Measurements from ENCODE around the gene ASIC1. TPM values are rescaled to one million over a fixed set of nuclear protein-coding genes. Genes with fewer than 3 reads are reported as not detected.
A peak's percentile ranks its signal among the peaks of the same experiment; 100 is the strongest.

The ASIC1 gene
- total and polyA plus RNA-seq, 7 donors: 1.3 to 6.9 (median 4.2) TPM; not detected in 1

GRCh38 chr12:50089730-50090129, 32.3 kb downstream of the ASIC1 start:
- no peaks in the 10 kb centered on the region for H3K9me3 ChIP-seq
- no peak overlapping the region for H3K27ac ChIP-seq
- no peaks in the 10 kb centered on the region for H3K27me3 ChIP-seq
- peaks cover 0 to 17% (median 8%) of the 10 kb centered on the region in 4 donors for H3K4me1 ChIP-seq
- H3K36me3 ChIP-seq: peaks cover 18 to 82% (median 73%) of the 10 kb centered on the region in 4 donors
- 97 to 98% methylated on average over 7 of the region's 7 CpGs for WGBS, 2 donors
- DNase-seq: no peak
- TF ChIP-seq EP300 (IDR thresholded peaks at IDR 0.05) (no peak), CTCF (IDR thresholded peaks at IDR 0.05) (no peak), POLR2A (IDR thresholded peaks at IDR 0.05) (no peak), POLR2AphosphoS5 (IDR thresholded peaks at IDR 0.05) (no peak)
- intact Hi-C loops (cut with DNase I): no loop called here
- no peak overlapping the region for H3K4me3 ChIP-seq

DNA sequence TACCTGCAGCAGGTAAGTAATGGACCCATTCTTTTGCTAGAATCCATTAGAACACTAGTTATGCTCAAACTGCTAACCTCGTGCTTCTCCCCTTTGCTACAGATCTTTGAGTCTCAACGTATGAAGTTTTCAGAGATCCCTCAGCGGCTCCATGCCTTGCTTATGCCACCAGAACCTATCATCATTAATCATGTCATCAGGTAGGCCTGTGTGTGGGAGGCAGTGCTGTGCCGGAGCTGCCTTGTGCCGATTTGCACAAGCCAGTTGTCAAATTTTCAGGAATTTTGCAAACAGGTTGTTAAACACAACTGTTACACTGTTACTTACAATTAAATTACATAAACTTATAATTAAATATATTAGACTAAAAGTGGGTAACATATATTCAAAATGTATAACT, 33.0 kb downstream of the ASIC1 start:
- no peak overlapping the region for H3K4me3 ChIP-seq
- H3K27ac ChIP-seq: no peak overlapping the region
- H3K36me3 ChIP-seq: peaks cover 18 to 89% (median 79%) of the 10 kb centered on the region in 4 donors
- no peaks in the 10 kb centered on the region for H3K27me3 ChIP-seq
- TF ChIP-seq EP300 (IDR thresholded peaks at IDR 0.05) (no peak), POLR2A (IDR thresholded peaks at IDR 0.05) (no peak)
- peaks cover 0 to 17% (median 8%) of the 10 kb centered on the region in 4 donors for H3K4me1 ChIP-seq
- no peak for DNase-seq
- H3K9me3 ChIP-seq: no peaks in the 10 kb centered on the region
- 95 to 96% methylated on average over 5 of the region's 5 CpGs for WGBS, 2 donors
- intact Hi-C loops (cut with DNase I): no loop called here

GRCh38 chr12:50097952-50098351, 40.6 kb downstream of the ASIC1 start:
- WGBS, 2 donors: 92 to 93% methylated on average over 6 of the region's 6 CpGs
- H3K36me3 ChIP-seq: peaks cover 21 to 76% (median 62%) of the 10 kb centered on the region in 4 donors
- no peaks in the 10 kb centered on the region for H3K27me3 ChIP-seq
- TF ChIP-seq EP300 (IDR thresholded peaks at IDR 0.05) (no peak), POLR2AphosphoS5 (IDR thresholded peaks at IDR 0.05) (no peak), POLR2A (IDR thresholded peaks at IDR 0.05) (no peak), CTCF (IDR thresholded peaks at IDR 0.05) (no peak)
- no peaks in the 10 kb centered on the region for H3K4me1 ChIP-seq
- H3K4me3 ChIP-seq: no peak overlapping the region
- H3K9me3 ChIP-seq: no peaks in the 10 kb centered on the region
- DNase-seq: no peak
- H3K27ac ChIP-seq: no peak overlapping the region
- intact Hi-C loops (cut with DNase I): no loop called here

- Histone ChIP-seq H3K27me3 (no peaks in the 10 kb centered on the region), H3K36me3 (peaks cover 21 to 61% (median 47%) of the 10 kb centered on the region in 4 donors), H3K4me1 (peaks cover 0 to 12% (median 10%) of the 10 kb centered on the region in 4 donors), H3K27ac (peak overlapping the region in 1 of 4 donors; percentile 4), H3K9me3 (no peaks in the 10 kb centered on the region), H3K4me3 (no peak overlapping the region)
- TF ChIP-seq POLR2A (IDR thresholded peaks at IDR 0.05) (no peak), EP300 (IDR thresholded peaks at IDR 0.05) (no peak), POLR2AphosphoS5 (IDR thresholded peaks at IDR 0.05) (no peak), CTCF (IDR thresholded peaks at IDR 0.05) (no peak)
- no peak for DNase-seq
- intact Hi-C loops (cut with DNase I): no loop called here
- 75 to 79% methylated on average over 5 of the region's 5 CpGs for WGBS, 2 donors
Observed at GRCh38 chr12:50099302-50100008, 42.1 kb downstream of the ASIC1 start.

DNA sequence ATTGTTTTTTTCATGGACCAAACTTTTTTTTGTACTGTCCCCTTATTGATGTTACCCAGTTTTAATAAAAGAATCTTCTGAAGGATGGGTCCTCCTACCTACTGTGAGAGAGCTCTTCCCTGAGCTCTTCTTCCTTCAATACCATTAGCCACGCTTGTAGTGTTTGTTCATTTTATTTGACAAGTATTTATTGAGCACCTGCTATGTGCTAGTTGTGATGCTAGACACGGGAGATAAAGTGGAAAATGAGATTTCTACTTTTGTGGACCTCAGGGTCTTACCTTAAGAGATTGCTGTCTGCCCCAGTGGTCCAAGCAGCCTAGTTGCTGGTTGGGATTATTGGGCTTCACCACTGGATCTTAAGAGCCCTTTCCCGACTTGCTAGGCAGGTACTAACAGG, 43.2 kb downstream of the ASIC1 start:
- Histone ChIP-seq H3K36me3 (peaks cover 21 to 50% (median 37%) of the 10 kb centered on the region in 4 donors), H3K9me3 (no peaks in the 10 kb centered on the region), H3K4me1 (peaks cover 0 to 17% (median 12%) of the 10 kb centered on the region in 4 donors), H3K27me3 (no peaks in the 10 kb centered on the region), H3K27ac (peak overlapping the region in 1 of 4 donors; percentile 4), H3K4me3 (no peak overlapping the region)
- TF ChIP-seq EP300 (IDR thresholded peaks at IDR 0.05) (no peak), POLR2A (IDR thresholded peaks at IDR 0.05) (no peak), CTCF (IDR thresholded peaks at IDR 0.05) (no peak), POLR2AphosphoS5 (IDR thresholded peaks at IDR 0.05) (no peak)
- intact Hi-C loops (cut with DNase I): no loop called here
- DNase-seq: no peak
- WGBS, 2 donors: 82 to 88% methylated on average over 3 of the region's 3 CpGs
